Measurements from ENCODE around the gene EDNRB. TPM values are rescaled to one million over a fixed set of nuclear protein-coding genes. Genes with fewer than 3 reads are reported as not detected.

Gene EDNRB
- total and polyA plus RNA-seq, 7 donors = 6.0 to 12.4 (median 7.1) TPM

DNA sequence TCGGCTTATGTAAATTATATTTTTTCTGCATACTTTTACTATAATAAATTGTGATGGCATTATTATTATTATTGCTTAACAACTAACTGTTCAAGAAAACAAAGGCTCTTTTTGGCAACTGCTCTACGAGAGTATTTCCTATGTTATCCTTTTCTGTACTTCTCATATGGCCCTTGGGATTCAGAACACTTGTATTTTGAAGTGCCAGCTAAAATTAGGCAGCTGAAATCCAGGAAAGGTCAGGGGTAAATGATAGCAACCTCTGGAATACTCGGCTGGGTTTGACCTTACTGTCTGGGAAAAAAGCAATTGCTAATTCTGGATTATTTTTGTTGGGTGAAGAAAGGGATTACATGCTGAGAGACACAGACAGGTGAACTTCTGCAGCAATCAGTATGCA is 23.9 kb downstream of the EDNRB start:
- no peaks in the 10 kb centered on the region for H3K36me3 ChIP-seq (ENCODE audit: insufficient read depth in 1 of 2, low read depth in 1 of 2)
- intact Hi-C loops (cut with DNase I) = no loop called here
- 40 to 43% (median 41%) methylated on average over 3 of the region's 3 CpGs for WGBS, 3 donors
- no peaks in the 10 kb centered on the region for H3K9me3 ChIP-seq
- peaks cover 4% of the 10 kb centered on the region for H3K4me1 ChIP-seq
- H3K4me3 ChIP-seq = no peak overlapping the region
- no peak overlapping the region for H3K27ac ChIP-seq
- H3K27me3 ChIP-seq (ENCODE audit: insufficient read depth in 3 of 3, low read length in 2 of 3) = no peaks in the 10 kb centered on the region
- ATAC-seq (no peak), DNase-seq (no peak)
- TF ChIP-seq, protein P1, sequence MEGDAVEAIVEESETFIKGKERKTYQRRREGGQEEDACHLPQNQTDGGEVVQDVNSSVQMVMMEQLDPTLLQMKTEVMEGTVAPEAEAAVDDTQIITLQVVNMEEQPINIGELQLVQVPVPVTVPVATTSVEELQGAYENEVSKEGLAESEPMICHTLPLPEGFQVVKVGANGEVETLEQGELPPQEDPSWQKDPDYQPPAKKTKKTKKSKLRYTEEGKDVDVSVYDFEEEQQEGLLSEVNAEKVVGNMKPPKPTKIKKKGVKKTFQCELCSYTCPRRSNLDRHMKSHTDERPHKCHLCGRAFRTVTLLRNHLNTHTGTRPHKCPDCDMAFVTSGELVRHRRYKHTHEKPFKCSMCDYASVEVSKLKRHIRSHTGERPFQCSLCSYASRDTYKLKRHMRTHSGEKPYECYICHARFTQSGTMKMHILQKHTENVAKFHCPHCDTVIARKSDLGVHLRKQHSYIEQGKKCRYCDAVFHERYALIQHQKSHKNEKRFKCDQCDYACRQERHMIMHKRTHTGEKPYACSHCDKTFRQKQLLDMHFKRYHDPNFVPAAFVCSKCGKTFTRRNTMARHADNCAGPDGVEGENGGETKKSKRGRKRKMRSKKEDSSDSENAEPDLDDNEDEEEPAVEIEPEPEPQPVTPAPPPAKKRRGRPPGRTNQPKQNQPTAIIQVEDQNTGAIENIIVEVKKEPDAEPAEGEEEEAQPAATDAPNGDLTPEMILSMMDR (IDR thresholded peaks at IDR 0.05) = no peak

DNA sequence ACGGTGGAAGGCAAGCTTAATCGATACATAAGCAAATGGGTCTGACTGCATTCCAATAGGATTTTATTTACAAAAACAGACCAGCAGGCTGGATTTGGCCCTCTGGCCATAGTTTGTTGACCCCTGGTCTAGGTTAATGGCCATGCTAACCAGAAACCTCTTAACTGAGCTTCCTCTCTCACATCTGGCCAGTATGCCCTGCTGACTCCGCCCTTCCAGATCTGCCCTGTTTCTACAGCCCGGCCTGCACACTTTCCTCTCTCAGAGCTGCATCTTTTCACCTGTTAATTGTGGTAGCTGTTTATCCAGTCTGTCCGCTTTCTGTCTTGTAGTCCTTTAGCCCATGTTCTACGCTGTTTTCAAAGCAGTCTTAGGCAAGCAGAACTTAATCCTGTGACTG is 25.6 kb downstream of the EDNRB start:
- H3K27ac ChIP-seq = no peak overlapping the region
- WGBS, 3 donors = 88 to 94% (median 93%) methylated on average over 6 of the region's 6 CpGs
- no peaks in the 10 kb centered on the region for H3K9me3 ChIP-seq
- TF ChIP-seq, protein P1 (IDR thresholded peaks at IDR 0.05) = no peak
- ATAC-seq = no peak
- no peak for DNase-seq
- intact Hi-C loops (cut with DNase I) = no loop called here
- H3K36me3 ChIP-seq (ENCODE audit: insufficient read depth in 1 of 2, low read depth in 1 of 2) = no peaks in the 10 kb centered on the region
- peaks cover 4% of the 10 kb centered on the region for H3K4me1 ChIP-seq
- H3K4me3 ChIP-seq = no peak overlapping the region
- H3K27me3 ChIP-seq (ENCODE audit: insufficient read depth in 3 of 3, low read length in 2 of 3) = no peaks in the 10 kb centered on the region

DNA sequence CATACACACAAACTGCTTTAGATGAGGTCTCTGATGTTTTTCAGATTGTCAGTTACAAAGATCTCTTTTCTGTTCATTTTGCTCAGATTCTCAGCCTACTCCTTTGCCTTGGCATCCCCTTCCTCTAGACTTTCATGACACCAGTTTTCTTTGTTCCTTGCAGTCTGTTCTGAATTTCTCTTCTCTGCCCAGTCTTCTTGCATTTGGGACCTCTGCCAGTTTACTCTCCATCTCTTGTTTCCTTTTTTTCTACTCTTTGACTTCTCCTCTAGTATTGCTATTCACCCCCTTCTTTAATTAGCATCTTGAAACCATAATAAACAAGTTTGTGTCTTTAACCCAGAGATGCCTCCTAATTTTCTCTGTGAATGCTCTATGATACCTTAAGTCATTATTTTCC is 26.1 kb downstream of the EDNRB start:
- H3K27me3 ChIP-seq (ENCODE audit: insufficient read depth in 3 of 3, low read length in 2 of 3) = no peaks in the 10 kb centered on the region
- TF ChIP-seq, protein P1 (IDR thresholded peaks at IDR 0.05) = no peak
- peaks cover 4% of the 10 kb centered on the region for H3K4me1 ChIP-seq
- intact Hi-C loops (cut with DNase I) = no loop called here
- DNase-seq (no peak), ATAC-seq (no peak)
- H3K36me3 ChIP-seq (ENCODE audit: insufficient read depth in 1 of 2, low read depth in 1 of 2) = no peaks in the 10 kb centered on the region
- no peaks in the 10 kb centered on the region for H3K9me3 ChIP-seq
- H3K27ac ChIP-seq = no peak overlapping the region
- H3K4me3 ChIP-seq = no peak overlapping the region

DNA sequence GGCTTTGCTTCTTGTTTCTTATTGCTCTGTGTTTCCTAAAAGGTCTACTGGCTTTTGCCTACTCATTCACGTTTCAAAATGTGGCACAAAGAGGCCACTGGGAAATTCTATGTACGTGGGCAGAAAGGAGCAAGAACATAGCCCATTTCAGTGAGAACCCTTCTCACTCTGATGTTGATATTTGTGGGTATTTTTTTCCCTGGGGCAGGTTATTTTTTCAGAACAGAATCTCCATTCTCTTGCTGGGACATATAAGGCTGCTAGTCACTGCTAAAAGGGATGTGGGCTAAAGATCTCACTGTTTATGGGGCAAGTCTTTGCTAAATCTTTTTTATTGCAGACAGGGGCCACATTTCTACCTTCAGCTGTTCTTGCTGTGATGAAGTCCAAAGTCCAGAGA is 27.1 kb downstream of the EDNRB start:
- 71 to 84% (median 75%) methylated on average over 2 of the region's 2 CpGs for WGBS, 3 donors

DNA sequence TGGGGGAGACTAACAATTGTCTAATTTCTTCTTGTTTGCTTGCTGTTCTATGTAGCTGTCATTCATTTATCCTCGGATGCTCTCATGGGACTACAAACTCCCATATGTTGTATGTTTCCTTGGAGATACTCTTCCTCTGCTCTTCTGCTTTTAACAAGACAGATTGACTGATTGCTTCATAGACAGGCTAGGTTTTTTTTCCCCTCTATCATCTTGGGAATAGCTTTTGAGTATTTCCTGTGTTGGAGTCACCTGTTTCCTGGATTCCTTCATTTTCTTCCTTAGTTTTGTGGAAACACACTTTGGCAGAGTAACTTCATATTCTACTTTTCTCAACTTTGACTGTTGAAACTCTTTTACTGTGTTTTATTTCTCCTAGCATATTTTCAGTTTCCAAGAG is 27.6 kb downstream of the EDNRB start:
- H3K4me3 ChIP-seq = no peak overlapping the region
- DNase-seq (no peak), ATAC-seq (no peak)
- intact Hi-C loops (cut with DNase I) = no loop called here
- H3K9me3 ChIP-seq = no peaks in the 10 kb centered on the region
- no peak overlapping the region for H3K27ac ChIP-seq
- 73 to 85% (median 79%) methylated on average over 1 of the region's 1 CpG for WGBS, 3 donors
- H3K27me3 ChIP-seq (ENCODE audit: insufficient read depth in 3 of 3, low read length in 2 of 3) = no peaks in the 10 kb centered on the region
- TF ChIP-seq, protein P1 (IDR thresholded peaks at IDR 0.05) = no peak
- no peaks in the 10 kb centered on the region for H3K36me3 ChIP-seq (ENCODE audit: insufficient read depth in 1 of 2, low read depth in 1 of 2)
- H3K4me1 ChIP-seq = no peaks in the 10 kb centered on the region

More for the DNA sequence above, 27.1 kb downstream of the EDNRB start:
- no peaks in the 10 kb centered on the region for H3K9me3 ChIP-seq
- TF ChIP-seq, protein P1 (IDR thresholded peaks at IDR 0.05) = no peak
- no peak overlapping the region for H3K27ac ChIP-seq
- H3K27me3 ChIP-seq (ENCODE audit: insufficient read depth in 3 of 3, low read length in 2 of 3) = no peaks in the 10 kb centered on the region
- H3K4me1 ChIP-seq = no peaks in the 10 kb centered on the region
- no peak overlapping the region for H3K4me3 ChIP-seq
- ATAC-seq (no peak), DNase-seq (no peak)
- intact Hi-C loops (cut with DNase I) = no loop called here
- no peaks in the 10 kb centered on the region for H3K36me3 ChIP-seq (ENCODE audit: insufficient read depth in 1 of 2, low read depth in 1 of 2)
